ENCODE results near the gene AGXT2. TPM values are rescaled to one million over a fixed set of nuclear protein-coding genes. Genes with fewer than 3 reads are reported as not detected.

AGXT2 gene, protein sequence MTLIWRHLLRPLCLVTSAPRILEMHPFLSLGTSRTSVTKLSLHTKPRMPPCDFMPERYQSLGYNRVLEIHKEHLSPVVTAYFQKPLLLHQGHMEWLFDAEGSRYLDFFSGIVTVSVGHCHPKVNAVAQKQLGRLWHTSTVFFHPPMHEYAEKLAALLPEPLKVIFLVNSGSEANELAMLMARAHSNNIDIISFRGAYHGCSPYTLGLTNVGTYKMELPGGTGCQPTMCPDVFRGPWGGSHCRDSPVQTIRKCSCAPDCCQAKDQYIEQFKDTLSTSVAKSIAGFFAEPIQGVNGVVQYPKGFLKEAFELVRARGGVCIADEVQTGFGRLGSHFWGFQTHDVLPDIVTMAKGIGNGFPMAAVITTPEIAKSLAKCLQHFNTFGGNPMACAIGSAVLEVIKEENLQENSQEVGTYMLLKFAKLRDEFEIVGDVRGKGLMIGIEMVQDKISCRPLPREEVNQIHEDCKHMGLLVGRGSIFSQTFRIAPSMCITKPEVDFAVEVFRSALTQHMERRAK
- total RNA-seq (2021; fragmentation: NEBNext Ultra II Directional; extraction: Animal tissue kit (Norgen Biotek cat#: 25700)): not detected
- long read RNA-seq: 0 reads

DNA sequence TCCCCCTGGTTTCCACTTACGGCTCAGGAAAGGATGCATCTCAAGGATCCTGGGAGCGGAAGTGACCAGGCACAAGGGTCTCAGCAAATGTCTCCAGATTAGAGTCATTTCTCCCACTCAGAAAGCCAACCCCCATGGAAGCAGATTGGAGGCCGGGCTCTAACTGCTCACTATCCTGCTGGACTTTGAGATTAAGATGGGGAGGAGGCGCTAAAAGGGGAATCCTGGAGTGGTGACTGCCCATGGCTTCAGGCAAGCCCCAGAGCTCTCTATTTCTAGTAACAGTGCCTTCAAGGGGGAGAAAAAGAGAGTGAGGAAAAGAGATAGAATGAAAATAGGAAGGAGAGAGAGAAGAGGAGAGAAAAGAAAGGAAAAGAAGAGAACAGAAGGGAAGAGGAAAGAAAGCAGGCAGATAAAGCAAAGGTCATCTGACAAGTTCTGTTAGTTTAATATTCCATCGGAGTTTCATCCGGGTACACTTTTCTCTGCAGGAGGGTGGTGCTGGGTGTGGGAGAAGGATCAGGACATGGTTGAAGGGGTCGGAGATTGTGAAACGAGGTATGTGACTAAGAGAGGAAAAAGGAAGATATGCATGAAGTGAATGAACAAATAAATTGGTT, at the start of gene AGXT2:
TSS of gene AGXT2 (minus strand) at position 165 of the 620 bp plus-strand sequence. CDS start at position 108, 57 bp downstream.
- Mint-ChIP-seq H3K4me3 (peak within 1 kb of the TSS; percentile 27), H3K36me3 (ENCODE audit: low read depth) (no peaks in the 10 kb centered on the region), H3K27me3 (ENCODE audit: insufficient read depth) (no peaks in the 10 kb centered on the region; the same call in 1 of the 2 replicates), H3K9me3 (no peaks in the 10 kb centered on the region), H3K4me1 (ENCODE audit: low read depth) (peaks cover 25% of the 10 kb centered on the region), H3K27ac (peak within 1 kb of the TSS; percentile 87)
- TF ChIP-seq, protein P1, sequence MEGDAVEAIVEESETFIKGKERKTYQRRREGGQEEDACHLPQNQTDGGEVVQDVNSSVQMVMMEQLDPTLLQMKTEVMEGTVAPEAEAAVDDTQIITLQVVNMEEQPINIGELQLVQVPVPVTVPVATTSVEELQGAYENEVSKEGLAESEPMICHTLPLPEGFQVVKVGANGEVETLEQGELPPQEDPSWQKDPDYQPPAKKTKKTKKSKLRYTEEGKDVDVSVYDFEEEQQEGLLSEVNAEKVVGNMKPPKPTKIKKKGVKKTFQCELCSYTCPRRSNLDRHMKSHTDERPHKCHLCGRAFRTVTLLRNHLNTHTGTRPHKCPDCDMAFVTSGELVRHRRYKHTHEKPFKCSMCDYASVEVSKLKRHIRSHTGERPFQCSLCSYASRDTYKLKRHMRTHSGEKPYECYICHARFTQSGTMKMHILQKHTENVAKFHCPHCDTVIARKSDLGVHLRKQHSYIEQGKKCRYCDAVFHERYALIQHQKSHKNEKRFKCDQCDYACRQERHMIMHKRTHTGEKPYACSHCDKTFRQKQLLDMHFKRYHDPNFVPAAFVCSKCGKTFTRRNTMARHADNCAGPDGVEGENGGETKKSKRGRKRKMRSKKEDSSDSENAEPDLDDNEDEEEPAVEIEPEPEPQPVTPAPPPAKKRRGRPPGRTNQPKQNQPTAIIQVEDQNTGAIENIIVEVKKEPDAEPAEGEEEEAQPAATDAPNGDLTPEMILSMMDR (IDR thresholded peaks at IDR 0.05): no peak
- no peak for DNase-seq

DNA sequence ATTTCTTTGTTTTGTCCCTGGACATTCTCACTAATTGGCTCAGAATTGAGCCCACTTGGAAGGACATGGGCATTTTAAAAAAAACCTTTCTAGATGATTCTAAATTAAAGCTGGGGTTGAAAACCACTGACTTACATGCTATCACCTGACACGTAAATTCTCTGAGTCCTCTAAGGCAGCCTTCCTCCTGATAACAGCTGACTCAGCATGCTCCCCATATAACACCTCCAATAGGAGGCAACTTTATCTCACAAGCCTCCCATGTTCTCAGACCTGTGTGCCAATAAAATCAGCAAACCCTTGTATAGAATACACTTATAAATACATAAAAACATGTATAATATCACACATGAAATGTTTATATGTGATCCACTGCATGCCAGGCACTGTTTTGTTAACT, 49.2 kb upstream of the AGXT2 start:
- Mint-ChIP-seq H3K4me1 (ENCODE audit: low read depth) (0 out of 2 replicates have a peak, but pooled peaks cover 6% of the 10 kb centered on the region), H3K27me3 (ENCODE audit: insufficient read depth) (peaks cover 3% of the 10 kb centered on the region), H3K27ac (no peak overlapping the region), H3K9me3 (no peaks in the 10 kb centered on the region), H3K4me3 (no peak overlapping the region), H3K36me3 (ENCODE audit: low read depth) (no peaks in the 10 kb centered on the region)
- TF ChIP-seq, protein P1 (IDR thresholded peaks at IDR 0.05): no peak
- no peak for DNase-seq

DNA sequence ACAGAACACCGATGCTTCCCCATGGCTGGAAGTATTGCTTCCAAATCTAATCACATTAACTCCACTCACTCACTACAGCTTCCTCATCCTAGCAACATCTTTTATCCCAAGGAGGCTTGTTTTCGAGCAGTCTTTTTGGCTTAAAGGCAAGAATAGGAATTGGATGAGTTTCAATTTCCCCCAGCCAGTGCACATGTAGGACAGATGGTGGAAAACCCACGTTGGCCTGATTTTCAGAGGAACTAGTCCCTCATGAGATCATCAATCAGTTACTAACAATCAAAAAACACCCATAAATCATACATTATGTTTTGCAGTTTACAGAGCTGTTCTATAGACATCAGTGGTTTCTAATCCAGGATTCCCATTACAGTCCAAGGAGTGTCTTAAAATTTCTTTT, 48.5 kb upstream of the AGXT2 start:
- no peak overlapping the region for H3K4me3 Mint-ChIP-seq
- H3K36me3 Mint-ChIP-seq (ENCODE audit: low read depth): no peaks in the 10 kb centered on the region
- DNase-seq: no peak
- peaks cover 3% of the 10 kb centered on the region for H3K27me3 Mint-ChIP-seq (ENCODE audit: insufficient read depth)
- no peak overlapping the region for H3K27ac Mint-ChIP-seq
- H3K4me1 Mint-ChIP-seq (ENCODE audit: low read depth): 0 out of 2 replicates have a peak, but pooled peaks cover 6% of the 10 kb centered on the region
- TF ChIP-seq, protein P1 (IDR thresholded peaks at IDR 0.05): no peak
- H3K9me3 Mint-ChIP-seq: no peaks in the 10 kb centered on the region

DNA sequence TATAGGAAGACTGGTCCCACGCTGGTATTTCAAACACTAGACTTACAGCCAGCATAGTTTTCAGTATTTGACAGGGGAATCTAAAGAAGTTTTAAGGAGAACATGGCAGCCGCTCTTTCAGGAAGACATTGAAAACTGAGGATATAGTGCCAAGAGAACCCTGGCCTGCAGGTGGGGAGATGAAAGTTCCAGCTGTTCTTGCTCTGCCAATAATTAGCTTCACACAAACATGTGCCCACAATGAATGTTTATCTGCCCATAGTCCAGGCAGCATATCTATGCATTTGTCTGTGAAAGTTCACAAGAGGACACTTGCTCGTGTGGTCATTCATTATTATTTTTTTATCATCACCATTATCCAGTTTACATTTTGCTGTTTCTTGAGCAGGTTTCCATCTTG, 47.6 kb upstream of the AGXT2 start:
- peaks cover 3% of the 10 kb centered on the region for H3K27me3 Mint-ChIP-seq (ENCODE audit: insufficient read depth)

DNA sequence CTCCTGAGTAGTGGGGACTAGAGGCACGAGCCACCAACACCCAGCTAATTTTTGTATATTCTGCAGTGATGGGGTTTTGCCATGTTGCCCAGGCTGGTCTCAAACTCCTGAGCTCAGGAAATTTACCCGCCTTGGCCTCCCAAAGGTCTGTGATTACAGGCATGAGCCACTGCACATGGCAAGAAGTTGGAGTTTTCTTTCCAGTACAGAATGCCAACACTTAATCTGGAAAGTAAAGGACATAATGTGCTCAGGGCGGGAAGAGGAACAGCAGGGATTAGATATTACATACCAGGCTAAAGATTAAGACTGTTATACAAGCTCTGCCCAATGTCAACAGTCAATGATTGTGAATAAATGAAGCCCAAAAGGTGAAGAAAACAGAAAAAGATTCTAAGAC, 47.2 kb upstream of the AGXT2 start:
- Mint-ChIP-seq H3K27ac (no peak overlapping the region), H3K9me3 (no peaks in the 10 kb centered on the region), H3K4me1 (ENCODE audit: low read depth) (0 out of 2 replicates have a peak, but pooled peaks cover 6% of the 10 kb centered on the region), H3K36me3 (ENCODE audit: low read depth) (no peaks in the 10 kb centered on the region), H3K4me3 (no peak overlapping the region), H3K27me3 (ENCODE audit: insufficient read depth) (peaks cover 3% of the 10 kb centered on the region)
- TF ChIP-seq, protein P1 (IDR thresholded peaks at IDR 0.05): no peak
- no peak for DNase-seq

More for the DNA sequence above, 47.6 kb upstream of the AGXT2 start:
- Mint-ChIP-seq H3K36me3 (ENCODE audit: low read depth) (no peaks in the 10 kb centered on the region), H3K4me1 (ENCODE audit: low read depth) (0 out of 2 replicates have a peak, but pooled peaks cover 6% of the 10 kb centered on the region), H3K27ac (no peak overlapping the region), H3K9me3 (no peaks in the 10 kb centered on the region), H3K4me3 (no peak overlapping the region)
- TF ChIP-seq, protein P1 (IDR thresholded peaks at IDR 0.05): no peak
- no peak for DNase-seq

Data from HFFc6 (cell line).